Lung microvascular endothelial cell (primary cell): ENCODE measurements around the gene ZNF292. TPM values are rescaled to one million over a fixed set of nuclear protein-coding genes. Genes with fewer than 3 reads are reported as not detected.
"Not testable (repeated sequence)": the region's sequence is repeated elsewhere in the genome, so short reads cannot be mapped to it uniquely, and the experiment has no call there.

Source experiments
- DNase-seq, 2 donors: peaks; one replicate each; pipeline versions ENCODE4 v3.0.0 to v3.0.0-alpha.2; 2010; ENCODE audit warnings: low read depth in 2 of 2
- total RNA-seq: library from RNA; depleted of rRNA; stranded (reverse); fragments of >200 nt; gene quantifications from 2 replicates; pipeline ENCODE4 v1.2.1, GENCODE V29; 2014

Gene ZNF292
- total RNA-seq, 1 donor from 2014 or later, result 18.3 TPM

GRCh38 chr6:87274660-87275274 lies 119.4 kb downstream of the ZNF292 start:
- peak in 1 of 2 donors; percentile 6 for DNase-seq

- DNase-seq, result no peak
These were observed 121.3 kb downstream of the ZNF292 start for GRCh38 chr6:87276624-87277023.

GRCh38 chr6:87277123-87277522 lies 121.8 kb downstream of the ZNF292 start:
- peak; percentile 20 to 24 for DNase-seq

GRCh38 chr6:87279196-87279595 lies 123.8 kb downstream of the ZNF292 start:
- DNase-seq, result no peak

GRCh38 chr6:87281426-87281825 lies 126.1 kb downstream of the ZNF292 start:
- no peak for DNase-seq

GRCh38 chr6:87282743-87283142 lies 127.4 kb downstream of the ZNF292 start:
- DNase-seq, result no peak

- no peak for DNase-seq
These were observed 128.1 kb downstream of the ZNF292 start for GRCh38 chr6:87283461-87283860.

- DNase-seq, result peak in 1 of 2 donors; percentile 3
These were observed 131.9 kb downstream of the ZNF292 start for GRCh38 chr6:87287251-87287650.

GRCh38 chr6:87289571-87289970 lies 134.2 kb downstream of the ZNF292 start:
- DNase-seq, result no peak

- peak in 1 of 2 donors; percentile 31 for DNase-seq
These were observed 136.5 kb downstream of the ZNF292 start for GRCh38 chr6:87291883-87292282.

GRCh38 chr6:87293526-87293925 lies 138.2 kb downstream of the ZNF292 start:
- no peak for DNase-seq

GRCh38 chr6:87297119-87297518 lies 141.8 kb downstream of the ZNF292 start:
- DNase-seq, result no peak

GRCh38 chr6:87301277-87301676 lies 145.9 kb downstream of the ZNF292 start:
- DNase-seq, result not testable (repeated sequence)

- DNase-seq, result no peak
These were observed 153.6 kb downstream of the ZNF292 start for GRCh38 chr6:87308970-87309369.

GRCh38 chr6:87312860-87313259 lies 157.5 kb downstream of the ZNF292 start:
- no peak for DNase-seq

Other genes with a start within 250 kb of the ZNF292 start
- not detected in 2 replicates for gene HTR1E, start 218.0 kb upstream of the ZNF292 start, total RNA-seq
- not detected in 2 replicates for gene CGA, start 60.5 kb upstream of the ZNF292 start, total RNA-seq
- 2.0 and 2.4 TPM in 2 replicates for gene SMIM8, start 167.0 kb downstream of the ZNF292 start, total RNA-seq
- not detected in 2 replicates for gene GJB7, start 173.7 kb downstream of the ZNF292 start, total RNA-seq
- gene C6orf163, start 189.2 kb downstream of the ZNF292 start, total RNA-seq, result 0.44 and 0.79 TPM in 2 replicates